Measurements from ENCODE around the gene GCC2.
"Not testable (repeated sequence)": the region's sequence is repeated elsewhere in the genome, so short reads cannot be mapped to it uniquely, and the experiment has no call there.

Gene GCC2

GRCh38 chr2:108553209-108553919 lies 104.4 kb downstream of the GCC2 start:
- H3K36me3 ChIP-seq (ENCODE audit: control insufficient read depth, insufficient read depth, low read length): no peaks in the 10 kb centered on the region
- no peak for TF ChIP-seq CTCF (IDR thresholded peaks at IDR 0.05; ENCODE audit: insufficient read depth, low read length, poor library complexity, severe bottlenecking)
- H3K27me3 ChIP-seq (replicated peaks; ENCODE audit: control insufficient read depth, insufficient read depth, low read length): no peaks in the 10 kb centered on the region
- no peak for DNase-seq (ENCODE audit: extremely low read depth, insufficient read length)
- no peak overlapping the region for H3K4me3 ChIP-seq (replicated peaks; ENCODE audit: low read depth, low read length)

GRCh38 chr2:108554528-108554927 lies 105.5 kb downstream of the GCC2 start:
- Histone ChIP-seq H3K4me3 (replicated peaks; ENCODE audit: low read depth, low read length) (no peak overlapping the region), H3K27me3 (replicated peaks; ENCODE audit: control insufficient read depth, insufficient read depth, low read length) (no peaks in the 10 kb centered on the region), H3K36me3 (ENCODE audit: control insufficient read depth, insufficient read depth, low read length) (no peaks in the 10 kb centered on the region)
- no peak for TF ChIP-seq CTCF (IDR thresholded peaks at IDR 0.05; ENCODE audit: insufficient read depth, low read length, poor library complexity, severe bottlenecking)
- DNase-seq (ENCODE audit: extremely low read depth, insufficient read length): no peak

- no peaks in the 10 kb centered on the region for H3K27me3 ChIP-seq (replicated peaks; ENCODE audit: control insufficient read depth, insufficient read depth, low read length)
- no peak for DNase-seq (ENCODE audit: extremely low read depth, insufficient read length)
- TF ChIP-seq CTCF (IDR thresholded peaks at IDR 0.05; ENCODE audit: insufficient read depth, low read length, poor library complexity, severe bottlenecking): no peak
- no peaks in the 10 kb centered on the region for H3K36me3 ChIP-seq (ENCODE audit: control insufficient read depth, insufficient read depth, low read length)
- no peak overlapping the region for H3K4me3 ChIP-seq (replicated peaks; ENCODE audit: low read depth, low read length)
Measured at GRCh38 chr2:108555572-108555971, 106.6 kb downstream of the GCC2 start.

GRCh38 chr2:108556581-108556980 lies 107.6 kb downstream of the GCC2 start:
- not testable (repeated sequence) for H3K27me3 ChIP-seq (replicated peaks; ENCODE audit: control insufficient read depth, insufficient read depth, low read length); H3K36me3 ChIP-seq (ENCODE audit: control insufficient read depth, insufficient read depth, low read length); H3K4me3 ChIP-seq (replicated peaks; ENCODE audit: low read depth, low read length); DNase-seq (ENCODE audit: extremely low read depth, insufficient read length)

All from GM06990 (cell line).